IMR-90 (cell line): ENCODE data around the gene MEF2D. TPM values are rescaled to one million over a fixed set of nuclear protein-coding genes. Genes with fewer than 3 reads are reported as not detected.

Experiments
- ATAC-seq: fragments of 200-7000 bp; cut with Tn5 transposase; 2 replicates; pipeline ENCODE4 v1.9.1; 2020; ENCODE audit warnings: low read depth, mild to moderate bottlenecking, moderate library complexity
- BruUV-seq: library from RNA; stranded (reverse); fragments of 400-500 nt; replicated peaks from 2 replicates; lab custom pipeline; 2021; lab: Mats Ljungman, UMichigan
- CTCF ChIA-PET: fragments of 300-600 bp; formaldehyde crosslinking; extraction: SDS; loops from one replicate; lab custom pipeline; 2021; ENCODE audit warnings: antibody characterized with exemption; lab: Yijun Ruan, JAX
- POLR2A ChIA-PET: fragments of 300-600 bp; sonication (Branson Sonifier 250); formaldehyde crosslinking; loops from one replicate; lab custom pipeline; 2022; ENCODE audit warnings: antibody characterized with exemption; ENCODE audit not compliant: unreplicated experiment; lab: Charles Lee
- DNase-seq: peaks from one replicate; pipeline ENCODE4 v3.0.0; 2013
- H2AFZ ChIP-seq: replicated peaks from 2 replicates; pipeline ENCODE3; 2013; ENCODE audit warnings: low read length, mild to moderate bottlenecking; ENCODE audit not compliant: poor library complexity
- H2AK5ac ChIP-seq: 2 replicates; pipeline ENCODE4 v1.6.1; 2013; ENCODE audit warnings: low read depth, low read length, inconsistent platforms
- H2AK9ac ChIP-seq: replicated peaks from 2 replicates; pipeline ENCODE3; 2013; ENCODE audit warnings: mild to moderate bottlenecking, low read depth, low read length, moderate library complexity; ENCODE audit not compliant: poor library complexity
- H2BK120ac ChIP-seq: 2 replicates; pipeline ENCODE4 v1.6.1; 2013; ENCODE audit warnings: low read depth, low read length, inconsistent platforms
- H2BK15ac ChIP-seq: 3 replicates; pipeline ENCODE4 v1.6.1; 2013; ENCODE audit warnings: low read depth, low read length, inconsistent platforms
- H2BK20ac ChIP-seq: 2 replicates; pipeline ENCODE4 v1.6.1; 2013; ENCODE audit warnings: low read depth, mild to moderate bottlenecking, inconsistent platforms, low read length, moderate library complexity
- H2BK5ac ChIP-seq: 2 replicates; pipeline ENCODE4 v1.6.1; 2013; ENCODE audit warnings: mild to moderate bottlenecking, low read depth, low read length, inconsistent platforms; ENCODE audit not compliant: poor library complexity, severe bottlenecking
- H3K14ac ChIP-seq: replicated peaks from 2 replicates; pipeline ENCODE4 v1.6.1; 2013; ENCODE audit warnings: low read depth, low read length, inconsistent platforms
- H3K18ac ChIP-seq: 2 replicates; pipeline ENCODE4 v1.6.1; 2013; ENCODE audit warnings: low read depth, low read length, control low read depth
- H3K23ac ChIP-seq: 2 replicates; pipeline ENCODE4 v1.6.1; 2013; ENCODE audit warnings: low read depth, low read length, inconsistent platforms
- H3K27ac ChIP-seq: 2 replicates; pipeline ENCODE4 v1.5.1; 2013; ENCODE audit warnings: mild to moderate bottlenecking, control low read depth, low read length; ENCODE audit not compliant: insufficient read depth
- H3K27me3 ChIP-seq: 2 replicates; pipeline ENCODE4 v1.6.1; 2013; ENCODE audit warnings: low read length; ENCODE audit not compliant: control insufficient read depth, insufficient read depth
- H3K36me3 ChIP-seq: 2 replicates; pipeline ENCODE4 v1.6.1; 2013; ENCODE audit warnings: low read length, mixed read lengths; ENCODE audit not compliant: control insufficient read depth, insufficient read depth
- H3K4ac ChIP-seq: 2 replicates; pipeline ENCODE4 v1.6.1; 2013; ENCODE audit warnings: low read depth, low read length, inconsistent platforms
- H3K4me1 ChIP-seq: 2 replicates; pipeline ENCODE4 v1.6.1; 2013; ENCODE audit warnings: low read length, mixed read lengths; ENCODE audit not compliant: control insufficient read depth, insufficient read depth
- H3K4me2 ChIP-seq: 2 replicates; pipeline ENCODE4 v1.6.1; 2013; ENCODE audit warnings: low read depth, mild to moderate bottlenecking, control low read depth, low read length, moderate library complexity
- H3K4me3 ChIP-seq: 2 replicates; pipeline ENCODE4 v1.5.1; 2013; ENCODE audit warnings: low read depth, mild to moderate bottlenecking, control low read depth, low read length, moderate library complexity; ENCODE audit not compliant: insufficient read depth
- H3K56ac ChIP-seq: 2 replicates; pipeline ENCODE4 v1.6.1; 2013; ENCODE audit warnings: low read length, inconsistent platforms; ENCODE audit not compliant: insufficient read depth; ENCODE audit errors: extremely low read depth
- H3K79me1 ChIP-seq, 2 experiments: 2 replicates each; pipeline ENCODE4 v1.6.1; 2013; ENCODE audit warnings: low read length in 2 of 2, inconsistent platforms in 1 of 2, low read depth in 1 of 2
- H3K9ac ChIP-seq: 2 replicates; pipeline ENCODE4 v1.6.1; 2013; ENCODE audit warnings: low read depth, low read length, control low read depth
- H3K9me1 ChIP-seq: 2 replicates; pipeline ENCODE4 v1.6.1; 2013; ENCODE audit warnings: low read length, inconsistent platforms; ENCODE audit not compliant: insufficient read depth
- H3K9me3 ChIP-seq: 2 replicates; pipeline ENCODE4 v1.6.1; 2013; ENCODE audit warnings: low read length; ENCODE audit not compliant: control insufficient read depth, insufficient read depth
- H4K20me1 ChIP-seq: 2 replicates; pipeline ENCODE4 v1.6.1; 2013; ENCODE audit warnings: low read length, inconsistent platforms; ENCODE audit not compliant: insufficient read depth
- H4K5ac ChIP-seq: 2 replicates; pipeline ENCODE4 v1.6.1; 2013; ENCODE audit warnings: mild to moderate bottlenecking, low read depth, low read length, control low read depth
- H4K8ac ChIP-seq, 2 experiments: 2 replicates each; pipeline ENCODE4 v1.6.1; 2013; ENCODE audit warnings: low read depth in 2 of 2, low read length in 2 of 2, control low read depth in 1 of 2, inconsistent platforms in 1 of 2
- H4K91ac ChIP-seq: 2 replicates; pipeline ENCODE4 v1.6.1; 2013; ENCODE audit warnings: low read depth, low read length, inconsistent platforms; ENCODE audit not compliant: insufficient read depth
- CHD1 ChIP-seq: IDR thresholded peaks from 2 replicates; pipeline ENCODE4 v1.6.1; 2012; ENCODE audit warnings: low read depth, low read length, improper control_type of control experiment
- MAZ ChIP-seq: IDR thresholded peaks from 2 replicates; pipeline ENCODE4 v1.6.1; 2012; ENCODE audit warnings: low read depth, mild to moderate bottlenecking, low read length, improper control_type of control experiment, moderate library complexity, borderline replicate concordance
- MXI1 ChIP-seq: IDR thresholded peaks from 2 replicates; pipeline ENCODE4 v1.6.1; 2012; ENCODE audit warnings: low read depth, mild to moderate bottlenecking, low read length, moderate library complexity, borderline replicate concordance
- POLR2A ChIP-seq: IDR thresholded peaks from 2 replicates; pipeline ENCODE4 v1.6.1; 2012; ENCODE audit warnings: mild to moderate bottlenecking, low read depth, low read length
- RFX5 ChIP-seq: IDR thresholded peaks from 2 replicates; pipeline ENCODE4 v1.8.0; 2012; ENCODE audit warnings: low read depth, mild to moderate bottlenecking, low read length, moderate library complexity
- USF2 ChIP-seq: fragments of 150-350 bp; IDR thresholded peaks from 2 replicates; pipeline ENCODE4 v1.6.1; 2017; ENCODE audit warnings: mild to moderate bottlenecking, antibody characterized with exemption, low read length, low read depth
- WGBS, 2 experiments: methylation state at CpG; one replicate each; pipeline versions ENCODE4 v1.1.5 to v1.1.7; 2013; ENCODE audit warnings: missing lambda C conversion rate in 2 of 2; ENCODE audit not compliant: insufficient read length in 1 of 2; ENCODE audit errors: extremely low coverage in 2 of 2; 5-methylcytosine and 5-hydroxymethylcytosine counted together
- dilution Hi-C: fragments of 300-500 bp; cut with HindIII; formaldehyde crosslinking; loops from one replicate; pipeline ENCODE4 v1.14.3; 2018; ENCODE audit warnings: low sequenced_read_pairs; ENCODE audit not compliant: unreplicated experiment
- in situ Hi-C: fragments of 300-500 bp; cut with MboI; formaldehyde crosslinking; loops from 3 replicates; pipeline ENCODE4 v1.14.3; 2019; ENCODE audit warnings: low sequenced_read_pairs, inconsistent platforms, mixed read lengths
- intact Hi-C: fragments of 100-400 bp; cut with micrococcal nuclease; formaldehyde crosslinking; loops from 2 replicates; pipeline ENCODE4 v1.10.0; 2022
- polyA plus RNA-seq, 3 experiments: library from polyadenylated mRNA; depleted of rRNA; stranded (reverse); fragments of >200 nt; gene quantifications; 2 replicates each; pipeline ENCODE4 v1.2.3, GENCODE V29; 2012; ENCODE audit warnings: low replicate concordance in 1 of 3
- total RNA-seq: library from RNA; depleted of rRNA; stranded (reverse); fragments of >200 nt; gene quantifications from 2 replicates; pipeline ENCODE4 v1.2.3, GENCODE V29; 2012
- TF ChIP-seq, protein P1 (sequence below): conservative IDR thresholded peaks from 2 replicates; pipeline ENCODE4 v1.5.1; 2012; ENCODE audit warnings: mild to moderate bottlenecking, low read depth, low read length, improper control_type of control experiment

Gene MEF2D
- total and polyA plus RNA-seq, 2 of the 4 experiments (the other 2 are of a cell fraction), result 2.9 to 20.0 TPM

GRCh38 chr1:156498432-156499193, 2.0 kb downstream of the MEF2D start:
- 0 out of 2 replicates have a peak overlapping the region, but pooled peaks have one; percentile 8 for H4K91ac ChIP-seq
- peak overlapping the region; percentile 48; the same call in 1 of the 2 replicates for H2BK120ac ChIP-seq
- H2BK15ac ChIP-seq, result no peak overlapping the region; the same call in 2 of the 3 replicates
- H2AK9ac ChIP-seq, result peak overlapping the region; percentile 83
- no peak for ATAC-seq
- DNase-seq, result peak; percentile 72
- H3K18ac ChIP-seq, result no peak overlapping the region
- no peak overlapping the region for H2BK20ac ChIP-seq
- H3K4me2 ChIP-seq, result peak overlapping the region; percentile 89
- H3K4me3 ChIP-seq, result peak overlapping the region; percentile 92
- peak overlapping the region; percentile 83 for H3K4ac ChIP-seq
- H3K27me3 ChIP-seq, result no peaks in the 10 kb centered on the region
- ChIA-PET POLR2A (no interaction called here), CTCF (interaction anchor here (1.8 kb wide), 1 partner anchor 18 kb away, joined by 6 read pairs; no protein-coding TSS in a partner anchor)
- TF ChIP-seq MAZ (no peak), CHD1 (no peak), RFX5 (no peak), USF2 (peak; percentile 38; the same call in 1 of the 2 replicates), MXI1 (peak; percentile 50; the same call in 1 of the 2 replicates), POLR2A (peak; percentile 78)
- TF ChIP-seq, protein P1, sequence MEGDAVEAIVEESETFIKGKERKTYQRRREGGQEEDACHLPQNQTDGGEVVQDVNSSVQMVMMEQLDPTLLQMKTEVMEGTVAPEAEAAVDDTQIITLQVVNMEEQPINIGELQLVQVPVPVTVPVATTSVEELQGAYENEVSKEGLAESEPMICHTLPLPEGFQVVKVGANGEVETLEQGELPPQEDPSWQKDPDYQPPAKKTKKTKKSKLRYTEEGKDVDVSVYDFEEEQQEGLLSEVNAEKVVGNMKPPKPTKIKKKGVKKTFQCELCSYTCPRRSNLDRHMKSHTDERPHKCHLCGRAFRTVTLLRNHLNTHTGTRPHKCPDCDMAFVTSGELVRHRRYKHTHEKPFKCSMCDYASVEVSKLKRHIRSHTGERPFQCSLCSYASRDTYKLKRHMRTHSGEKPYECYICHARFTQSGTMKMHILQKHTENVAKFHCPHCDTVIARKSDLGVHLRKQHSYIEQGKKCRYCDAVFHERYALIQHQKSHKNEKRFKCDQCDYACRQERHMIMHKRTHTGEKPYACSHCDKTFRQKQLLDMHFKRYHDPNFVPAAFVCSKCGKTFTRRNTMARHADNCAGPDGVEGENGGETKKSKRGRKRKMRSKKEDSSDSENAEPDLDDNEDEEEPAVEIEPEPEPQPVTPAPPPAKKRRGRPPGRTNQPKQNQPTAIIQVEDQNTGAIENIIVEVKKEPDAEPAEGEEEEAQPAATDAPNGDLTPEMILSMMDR, result no peak
- dilution Hi-C loops (no loop called here), intact Hi-C loops (loop anchor here (2.0 kb wide), 1 partner anchor 72 kb away; no protein-coding TSS in a partner anchor), in situ Hi-C loops (no loop called here)
- WGBS, 2 experiments, result no CpG with 5 or more reads among the region's 12 CpGs
- peak overlapping the region; percentile 95 for H2AK5ac ChIP-seq
- H3K9me3 ChIP-seq, result no peaks in the 10 kb centered on the region
- peak overlapping the region; percentile 85 for H3K14ac ChIP-seq
- H4K5ac ChIP-seq, result no peak overlapping the region
- peak overlapping the region; percentile 13 for H2AFZ ChIP-seq
- peaks cover 44% of the 10 kb centered on the region for H3K4me1 ChIP-seq
- H3K9me1 ChIP-seq, result peaks cover 48% of the 10 kb centered on the region
- peak overlapping the region; percentile 32 for H2BK5ac ChIP-seq
- BruUV-seq, result TSS peak; percentile 19
- H3K27ac ChIP-seq, result peak overlapping the region; percentile 86
- peaks cover 7 to 69% of the 10 kb centered on the region in 2 experiments; a peak in 3 of 4 replicates for H3K79me1 ChIP-seq
- peaks cover 5% of the 10 kb centered on the region; the same call in 1 of the 2 replicates for H3K36me3 ChIP-seq
- peaks cover 68% of the 10 kb centered on the region for H4K20me1 ChIP-seq
- H3K56ac ChIP-seq, result peak overlapping the region; percentile 5; the same call in 1 of the 2 replicates
- H4K8ac ChIP-seq, result peak overlapping the region in 1 of 2 experiments; percentile 64; a peak in 1 of 4 replicates
- H3K9ac ChIP-seq, result peak overlapping the region; percentile 75
- peak overlapping the region; percentile 79 for H3K23ac ChIP-seq
